ENCODE results near the gene ZSWIM1.

GRCh38 chr20:45888681-45889080 lies 7.7 kb downstream of the ZSWIM1 start:
- TF ChIP-seq, protein P1, sequence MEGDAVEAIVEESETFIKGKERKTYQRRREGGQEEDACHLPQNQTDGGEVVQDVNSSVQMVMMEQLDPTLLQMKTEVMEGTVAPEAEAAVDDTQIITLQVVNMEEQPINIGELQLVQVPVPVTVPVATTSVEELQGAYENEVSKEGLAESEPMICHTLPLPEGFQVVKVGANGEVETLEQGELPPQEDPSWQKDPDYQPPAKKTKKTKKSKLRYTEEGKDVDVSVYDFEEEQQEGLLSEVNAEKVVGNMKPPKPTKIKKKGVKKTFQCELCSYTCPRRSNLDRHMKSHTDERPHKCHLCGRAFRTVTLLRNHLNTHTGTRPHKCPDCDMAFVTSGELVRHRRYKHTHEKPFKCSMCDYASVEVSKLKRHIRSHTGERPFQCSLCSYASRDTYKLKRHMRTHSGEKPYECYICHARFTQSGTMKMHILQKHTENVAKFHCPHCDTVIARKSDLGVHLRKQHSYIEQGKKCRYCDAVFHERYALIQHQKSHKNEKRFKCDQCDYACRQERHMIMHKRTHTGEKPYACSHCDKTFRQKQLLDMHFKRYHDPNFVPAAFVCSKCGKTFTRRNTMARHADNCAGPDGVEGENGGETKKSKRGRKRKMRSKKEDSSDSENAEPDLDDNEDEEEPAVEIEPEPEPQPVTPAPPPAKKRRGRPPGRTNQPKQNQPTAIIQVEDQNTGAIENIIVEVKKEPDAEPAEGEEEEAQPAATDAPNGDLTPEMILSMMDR (IDR thresholded peaks at IDR 0.05), result no peak
- no peak for TF ChIP-seq POLR2A (IDR thresholded peaks at IDR 0.05)

All from heart left ventricle (tissue), 13 donors.